Measurements from ENCODE around the gene PARD6G. TPM values are rescaled to one million over a fixed set of nuclear protein-coding genes. Genes with fewer than 3 reads are reported as not detected.

PARD6G gene
- total and polyA plus RNA-seq, 3 donors from 2014 or later: 3.0 to 7.5 (median 5.3) TPM

DNA sequence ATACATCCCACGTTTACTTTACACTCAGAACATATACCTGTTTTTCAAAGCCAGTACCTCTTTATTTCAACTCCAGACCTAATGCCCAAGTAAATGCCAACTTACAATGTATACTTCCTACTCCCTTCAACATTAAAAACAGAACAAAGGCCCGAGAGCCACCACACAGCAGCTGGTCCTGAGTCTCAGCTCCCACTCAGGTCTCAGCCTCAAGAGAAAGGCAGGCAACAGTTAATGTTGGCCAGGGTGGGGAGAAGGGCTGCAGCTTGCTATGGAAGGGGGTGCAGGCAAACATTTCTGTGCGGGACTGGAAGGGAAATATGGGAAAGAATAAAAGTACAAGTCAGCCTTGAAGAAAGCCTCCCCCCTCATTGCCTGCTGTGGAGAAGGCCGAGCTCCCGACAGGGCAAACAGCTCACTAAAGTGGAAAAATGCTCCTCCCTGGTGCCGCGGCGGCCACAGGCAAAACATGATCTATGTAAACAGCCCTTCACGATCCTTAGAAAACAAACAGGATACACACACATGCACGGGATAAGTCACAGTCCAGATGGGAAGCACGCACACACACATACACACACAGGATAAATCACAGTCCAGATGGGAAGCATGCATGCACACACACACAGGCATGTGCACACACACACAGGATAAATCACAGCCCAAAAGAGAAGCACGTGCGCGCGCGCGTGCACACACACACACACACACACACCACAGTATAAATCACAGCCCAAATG is 70.8 kb downstream of the PARD6G start:
- DNase-seq: no peak
- TF ChIP-seq POLR2A (IDR thresholded peaks at IDR 0.05): no peak
- TF ChIP-seq, protein P1, sequence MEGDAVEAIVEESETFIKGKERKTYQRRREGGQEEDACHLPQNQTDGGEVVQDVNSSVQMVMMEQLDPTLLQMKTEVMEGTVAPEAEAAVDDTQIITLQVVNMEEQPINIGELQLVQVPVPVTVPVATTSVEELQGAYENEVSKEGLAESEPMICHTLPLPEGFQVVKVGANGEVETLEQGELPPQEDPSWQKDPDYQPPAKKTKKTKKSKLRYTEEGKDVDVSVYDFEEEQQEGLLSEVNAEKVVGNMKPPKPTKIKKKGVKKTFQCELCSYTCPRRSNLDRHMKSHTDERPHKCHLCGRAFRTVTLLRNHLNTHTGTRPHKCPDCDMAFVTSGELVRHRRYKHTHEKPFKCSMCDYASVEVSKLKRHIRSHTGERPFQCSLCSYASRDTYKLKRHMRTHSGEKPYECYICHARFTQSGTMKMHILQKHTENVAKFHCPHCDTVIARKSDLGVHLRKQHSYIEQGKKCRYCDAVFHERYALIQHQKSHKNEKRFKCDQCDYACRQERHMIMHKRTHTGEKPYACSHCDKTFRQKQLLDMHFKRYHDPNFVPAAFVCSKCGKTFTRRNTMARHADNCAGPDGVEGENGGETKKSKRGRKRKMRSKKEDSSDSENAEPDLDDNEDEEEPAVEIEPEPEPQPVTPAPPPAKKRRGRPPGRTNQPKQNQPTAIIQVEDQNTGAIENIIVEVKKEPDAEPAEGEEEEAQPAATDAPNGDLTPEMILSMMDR (IDR thresholded peaks at IDR 0.05): no peak

DNA sequence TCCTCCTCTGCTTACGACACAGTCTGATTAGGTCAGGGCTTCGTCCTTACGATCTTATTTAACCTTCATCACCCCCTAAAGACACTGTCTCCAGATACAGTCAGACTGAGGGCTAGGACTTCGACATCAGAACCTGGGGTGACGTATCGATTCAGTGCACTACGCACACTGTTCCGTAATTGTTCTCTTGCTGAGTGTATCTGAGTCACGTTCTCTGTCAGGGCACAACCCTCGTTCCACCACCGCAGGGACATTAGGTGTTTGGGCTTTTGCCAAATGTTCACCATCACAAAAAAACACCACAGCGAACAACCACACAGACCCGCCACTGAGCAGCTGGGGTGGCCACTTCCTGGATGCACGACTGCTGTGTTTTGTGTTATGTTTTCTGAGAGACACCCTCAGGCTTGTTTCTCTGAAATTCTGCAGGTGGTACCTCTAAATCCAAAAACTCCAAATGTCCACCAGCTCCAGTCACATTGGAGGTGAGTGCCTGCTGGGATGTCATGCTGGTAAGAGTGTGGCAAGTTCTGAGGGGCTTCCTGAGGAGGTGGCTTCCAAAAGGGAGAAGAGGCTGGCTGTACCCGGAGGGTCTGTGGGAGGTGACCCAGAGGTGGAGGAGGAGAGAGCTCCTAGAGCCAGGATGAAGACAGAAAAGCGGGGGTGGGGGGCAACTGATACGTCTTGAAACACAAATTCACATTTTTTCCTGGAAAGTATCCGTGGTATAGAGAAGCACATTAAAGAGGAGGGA is 71.7 kb downstream of the PARD6G start:
- H3K9me3 ChIP-seq: no peaks in the 10 kb centered on the region
- WGBS, 2 donors: 85 to 91% methylated on average over 18 of the region's 18 CpGs
- no peaks in the 10 kb centered on the region for H3K36me3 ChIP-seq (ENCODE audit: low read depth, missing control alignments)
- no peak overlapping the region for H3K27ac ChIP-seq
- intact Hi-C loops (cut with DNase I; ENCODE audit: low total_unique reads): no loop called here
- no peaks in the 10 kb centered on the region for H3K4me1 ChIP-seq
- no peaks in the 10 kb centered on the region for H3K27me3 ChIP-seq
- no peak for DNase-seq
- TF ChIP-seq, protein P1 (IDR thresholded peaks at IDR 0.05): no peak
- TF ChIP-seq POLR2A (IDR thresholded peaks at IDR 0.05): no peak
- no peak overlapping the region for H3K4me3 ChIP-seq

More for the DNA sequence above, 70.8 kb downstream of the PARD6G start:
- intact Hi-C loops (cut with DNase I; ENCODE audit: low total_unique reads): no loop called here
- H3K4me1 ChIP-seq: no peaks in the 10 kb centered on the region
- 54 to 59% methylated on average over 17 of the region's 17 CpGs for WGBS, 2 donors
- no peaks in the 10 kb centered on the region for H3K36me3 ChIP-seq (ENCODE audit: low read depth, missing control alignments)
- no peaks in the 10 kb centered on the region for H3K9me3 ChIP-seq
- H3K27me3 ChIP-seq: no peaks in the 10 kb centered on the region
- H3K27ac ChIP-seq: no peak overlapping the region
- no peak overlapping the region for H3K4me3 ChIP-seq

DNA sequence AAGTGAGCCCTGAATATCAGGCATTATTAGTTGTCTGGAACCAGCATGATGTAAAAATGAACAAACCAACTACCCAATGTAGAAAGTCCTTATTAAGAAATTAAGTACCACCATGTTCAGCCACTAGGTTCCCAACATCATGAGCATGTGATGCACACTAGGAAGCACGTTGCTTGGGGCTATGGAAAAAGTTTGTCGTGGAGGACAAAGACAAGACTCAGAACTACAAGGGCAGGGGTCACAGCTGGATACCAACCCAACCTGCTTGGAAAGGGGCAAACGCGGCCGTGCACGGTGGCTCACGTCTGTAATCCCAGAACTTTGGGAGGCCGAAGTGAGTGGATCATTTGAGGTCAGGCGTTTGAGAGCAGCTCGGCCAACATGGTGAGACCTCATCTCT is 74.3 kb downstream of the PARD6G start:
- Histone ChIP-seq H3K27ac (no peak overlapping the region), H3K4me1 (no peaks in the 10 kb centered on the region), H3K4me3 (no peak overlapping the region), H3K9me3 (no peaks in the 10 kb centered on the region), H3K36me3 (ENCODE audit: low read depth, missing control alignments) (no peaks in the 10 kb centered on the region), H3K27me3 (no peaks in the 10 kb centered on the region)
- intact Hi-C loops (cut with DNase I; ENCODE audit: low total_unique reads): no loop called here
- WGBS, 2 donors: 93% methylated on average over 9 to 10 of the region's 10 CpGs
- no peak for TF ChIP-seq POLR2A (IDR thresholded peaks at IDR 0.05)
- TF ChIP-seq, protein P1 (IDR thresholded peaks at IDR 0.05): no peak
- no peak for DNase-seq

DNA sequence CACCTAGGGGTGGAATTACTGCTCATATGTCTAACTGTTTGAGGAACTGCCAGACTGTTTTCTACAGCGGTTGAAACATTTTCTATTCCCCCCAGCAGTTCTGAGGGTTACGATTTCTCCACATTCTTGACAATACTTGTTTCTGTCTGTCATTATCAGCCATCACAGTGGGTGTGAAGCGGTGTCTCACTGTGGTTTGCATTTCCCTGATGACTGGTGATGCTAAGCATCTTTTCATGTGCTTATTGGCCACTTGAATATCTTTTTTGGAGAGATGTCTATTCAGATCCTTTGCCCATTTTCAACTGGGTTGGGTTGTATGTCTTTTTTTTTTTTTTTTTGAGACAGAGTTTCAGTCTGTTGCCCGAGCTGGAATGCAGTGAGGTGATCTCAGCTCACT is 75.3 kb downstream of the PARD6G start:
- TF ChIP-seq POLR2A (IDR thresholded peaks at IDR 0.05): no peak
- TF ChIP-seq, protein P1 (IDR thresholded peaks at IDR 0.05): no peak
- WGBS, 2 donors: 83 to 85% methylated on average over 4 of the region's 4 CpGs
- no peaks in the 10 kb centered on the region for H3K9me3 ChIP-seq
- no peak overlapping the region for H3K27ac ChIP-seq
- DNase-seq: no peak
- intact Hi-C loops (cut with DNase I; ENCODE audit: low total_unique reads): no loop called here
- H3K4me3 ChIP-seq: no peak overlapping the region
- no peaks in the 10 kb centered on the region for H3K4me1 ChIP-seq
- H3K36me3 ChIP-seq (ENCODE audit: low read depth, missing control alignments): no peaks in the 10 kb centered on the region
- H3K27me3 ChIP-seq: no peaks in the 10 kb centered on the region
